Keratinocyte (primary cell): ENCODE results near the gene SPPL3. TPM values are rescaled to one million over a fixed set of nuclear protein-coding genes. Genes with fewer than 3 reads are reported as not detected.

Experiments used
- DNase-seq: peaks from one replicate; pipeline ENCODE4 v3.0.0-alpha.2; 2011; ENCODE audit warnings: low read depth, missing footprints, low spot score
- FAIRE-seq: peaks from 2 replicates; lab custom pipeline; 2011; peaks lifted over from hg19 to GRCh38; lab: Jason Lieb, UNC
- H2AFZ ChIP-seq: 2 replicates; pipeline ENCODE4 v1.6.0; 2012; ENCODE audit warnings: low read length, control low read depth, inconsistent platforms; ENCODE audit not compliant: control insufficient read depth
- H3K27ac ChIP-seq: 2 replicates; pipeline ENCODE4 v1.5.1; 2011; ENCODE audit warnings: low read length; ENCODE audit not compliant: control insufficient read depth, insufficient read depth
- H3K27me3 ChIP-seq: 3 replicates; pipeline ENCODE4 v1.6.0; 2011; ENCODE audit warnings: low read length; ENCODE audit not compliant: control insufficient read depth, insufficient read depth; ENCODE audit errors: extremely low read depth
- H3K36me3 ChIP-seq, 2 experiments: 2 replicates in 1 of 2; 3 replicates in 1 of 2; pipeline ENCODE4 v1.5.1; 2011; ENCODE audit warnings: low read length in 2 of 2, mild to moderate bottlenecking in 1 of 2; ENCODE audit not compliant: control insufficient read depth in 2 of 2, insufficient read depth in 2 of 2; ENCODE audit errors: extremely low read depth in 1 of 2
- H3K4me1 ChIP-seq: 3 replicates; pipeline ENCODE4 v1.5.1; 2011; ENCODE audit warnings: low read length; ENCODE audit not compliant: control insufficient read depth, insufficient read depth; ENCODE audit errors: extremely low read depth
- H3K4me2 ChIP-seq: 3 replicates; pipeline ENCODE4 v1.6.0; 2011; ENCODE audit warnings: low read depth, low read length; ENCODE audit not compliant: control insufficient read depth, insufficient read depth; ENCODE audit errors: extremely low read depth
- H3K4me3 ChIP-seq, 3 experiments: fragments of 200-600 bp in 1 of 3; sonication (generic) in 1 of 3; 2 replicates in 2 of 3; 3 replicates in 1 of 3; pipeline ENCODE4 v1.5.1; 2011 to 2016; ENCODE audit warnings: low read length in 3 of 3, mild to moderate bottlenecking in 3 of 3, control low read depth in 2 of 3, inconsistent platforms in 1 of 3, low read depth in 1 of 3, mixed read lengths in 1 of 3, mixed run types in 1 of 3, moderate library complexity in 1 of 3; ENCODE audit not compliant: control insufficient read depth in 2 of 3, insufficient read depth in 2 of 3; ENCODE audit errors: extremely low read depth in 1 of 3
- H3K79me2 ChIP-seq: 2 replicates; pipeline ENCODE4 v1.6.0; 2012; ENCODE audit warnings: low read length; ENCODE audit not compliant: control insufficient read depth, insufficient read depth
- H3K9ac ChIP-seq: 3 replicates; pipeline ENCODE4 v1.6.0; 2011; ENCODE audit warnings: low read length; ENCODE audit not compliant: control insufficient read depth, insufficient read depth; ENCODE audit errors: extremely low read depth
- H3K9me1 ChIP-seq: 3 replicates; pipeline ENCODE4 v1.6.0; 2011; ENCODE audit warnings: low read length; ENCODE audit not compliant: control insufficient read depth, insufficient read depth; ENCODE audit errors: extremely low read depth
- H3K9me3 ChIP-seq: 2 replicates; pipeline ENCODE4 v1.5.1; 2012; ENCODE audit warnings: low read depth, low read length; ENCODE audit not compliant: control insufficient read depth
- H4K20me1 ChIP-seq: 3 replicates; pipeline ENCODE4 v1.6.0; 2011; ENCODE audit warnings: low read length; ENCODE audit not compliant: control insufficient read depth, insufficient read depth; ENCODE audit errors: extremely low read depth
- EZH2 ChIP-seq: IDR thresholded peaks from one replicate; pipeline ENCODE4 v1.6.1; 2012; ENCODE audit warnings: inconsistent platforms, mild to moderate bottlenecking, low read length, moderate library complexity
- dilution Hi-C: fragments of 300-500 bp; cut with MboI; formaldehyde crosslinking; loops from one replicate; pipeline ENCODE4 v1.7.0; 2020; ENCODE audit warnings: low sequenced_read_pairs; ENCODE audit not compliant: extremely low pct_ligation_motif_present
- polyA plus RNA-seq, 5 experiments: library from polyadenylated mRNA; depleted of rRNA in 3 of 5; stranded (reverse) in 3 of 5; stranded (forward) in 1 of 5; unstranded in 1 of 5; fragments of >200 nt; gene quantifications; 1 replicate in 1 of 5; 2 replicates in 3 of 5; 3 replicates in 1 of 5; pipeline versions ENCODE4 v1.2.1 to v1.2.3, GENCODE V29; 2011 to 2012; ENCODE audit warnings: missing spikeins in 2 of 5, low read depth in 1 of 5, low replicate concordance in 1 of 5
- TF ChIP-seq, protein P1 (sequence below), 3 experiments: IDR thresholded peaks in 1 of 3; conservative IDR thresholded peaks in 1 of 3; optimal IDR thresholded peaks in 1 of 3; 2 replicates in 2 of 3; 3 replicates in 1 of 3; pipeline versions ENCODE3 to v1.5.1; 2011; ENCODE audit warnings: low read length in 3 of 3, mild to moderate bottlenecking in 3 of 3, moderate library complexity in 2 of 3, control low read depth in 1 of 3, inconsistent platforms in 1 of 3; ENCODE audit not compliant: insufficient read depth in 2 of 3; ENCODE audit errors: extremely low read depth in 1 of 3

The SPPL3 gene
- polyA plus RNA-seq, 1 donor (not counting 4 experiments of a cell fraction or from before 2014, with no cell fraction given), result 28.3 TPM

DNA sequence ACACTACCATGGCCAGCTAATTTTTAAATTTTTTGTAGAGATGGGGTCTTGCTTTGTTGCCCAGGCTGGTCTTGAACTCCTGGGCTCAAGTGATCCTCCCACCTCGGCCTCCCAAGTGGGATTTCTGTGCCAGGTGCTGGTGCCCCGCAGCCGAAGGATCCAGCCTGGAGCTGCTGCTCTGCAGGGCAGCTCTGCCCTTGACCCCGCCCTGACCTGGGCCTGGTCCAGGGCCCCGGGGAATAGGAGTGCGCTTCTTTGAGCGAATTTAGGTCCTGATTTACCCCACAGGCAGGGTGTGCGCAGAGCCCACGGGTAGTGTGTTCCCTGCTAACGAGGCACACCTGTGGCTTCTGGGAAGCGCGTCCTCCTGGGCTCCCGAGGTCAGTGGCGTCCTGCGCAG is 163.3 kb downstream of the SPPL3 start:
- H3K27me3 ChIP-seq, result no peaks in the 10 kb centered on the region
- dilution Hi-C loops, result no loop called here
- H3K9me1 ChIP-seq, result no peaks in the 10 kb centered on the region
- H4K20me1 ChIP-seq, result no peaks in the 10 kb centered on the region
- no peak overlapping the region for H3K9ac ChIP-seq
- no peak for FAIRE-seq
- H3K27ac ChIP-seq, result no peak overlapping the region
- TF ChIP-seq, protein P1, sequence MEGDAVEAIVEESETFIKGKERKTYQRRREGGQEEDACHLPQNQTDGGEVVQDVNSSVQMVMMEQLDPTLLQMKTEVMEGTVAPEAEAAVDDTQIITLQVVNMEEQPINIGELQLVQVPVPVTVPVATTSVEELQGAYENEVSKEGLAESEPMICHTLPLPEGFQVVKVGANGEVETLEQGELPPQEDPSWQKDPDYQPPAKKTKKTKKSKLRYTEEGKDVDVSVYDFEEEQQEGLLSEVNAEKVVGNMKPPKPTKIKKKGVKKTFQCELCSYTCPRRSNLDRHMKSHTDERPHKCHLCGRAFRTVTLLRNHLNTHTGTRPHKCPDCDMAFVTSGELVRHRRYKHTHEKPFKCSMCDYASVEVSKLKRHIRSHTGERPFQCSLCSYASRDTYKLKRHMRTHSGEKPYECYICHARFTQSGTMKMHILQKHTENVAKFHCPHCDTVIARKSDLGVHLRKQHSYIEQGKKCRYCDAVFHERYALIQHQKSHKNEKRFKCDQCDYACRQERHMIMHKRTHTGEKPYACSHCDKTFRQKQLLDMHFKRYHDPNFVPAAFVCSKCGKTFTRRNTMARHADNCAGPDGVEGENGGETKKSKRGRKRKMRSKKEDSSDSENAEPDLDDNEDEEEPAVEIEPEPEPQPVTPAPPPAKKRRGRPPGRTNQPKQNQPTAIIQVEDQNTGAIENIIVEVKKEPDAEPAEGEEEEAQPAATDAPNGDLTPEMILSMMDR (optimal IDR thresholded peaks at IDR 0.05 in 1 of 3, IDR thresholded peaks at IDR 0.05 in 1 of 3, conservative IDR thresholded peaks at IDR 0.05 in 1 of 3; ENCODE audit: extremely low read depth in 1 of 3, insufficient read depth in 2 of 3, low read length in 3 of 3), result no peak
- no peak for TF ChIP-seq EZH2
- no peak overlapping the region for H2AFZ ChIP-seq
- DNase-seq, result no peak
- H3K36me3 ChIP-seq, result no peaks in the 10 kb centered on the region
- H3K4me3 ChIP-seq, result no peak overlapping the region
- H3K79me2 ChIP-seq, result no peaks in the 10 kb centered on the region
- H3K9me3 ChIP-seq, result no peaks in the 10 kb centered on the region
- H3K4me2 ChIP-seq, result no peak overlapping the region
- H3K4me1 ChIP-seq, result no peaks in the 10 kb centered on the region

GRCh38 chr12:120739821-120740613 is 164.1 kb downstream of the SPPL3 start:
- H3K36me3 ChIP-seq, result no peaks in the 10 kb centered on the region
- no peak overlapping the region for H3K9ac ChIP-seq
- no peaks in the 10 kb centered on the region for H3K9me1 ChIP-seq
- no peaks in the 10 kb centered on the region for H3K4me1 ChIP-seq
- no peak overlapping the region for H3K4me3 ChIP-seq
- dilution Hi-C loops, result no loop called here
- H3K9me3 ChIP-seq, result no peaks in the 10 kb centered on the region
- DNase-seq, result no peak
- H3K27me3 ChIP-seq, result no peaks in the 10 kb centered on the region
- H3K4me2 ChIP-seq, result no peak overlapping the region
- no peak for TF ChIP-seq EZH2
- TF ChIP-seq, protein P1 (optimal IDR thresholded peaks at IDR 0.05 in 1 of 3, IDR thresholded peaks at IDR 0.05 in 1 of 3, conservative IDR thresholded peaks at IDR 0.05 in 1 of 3; ENCODE audit: extremely low read depth in 1 of 3, insufficient read depth in 2 of 3, low read length in 3 of 3), result no peak
- FAIRE-seq, result no peak
- no peaks in the 10 kb centered on the region for H4K20me1 ChIP-seq
- no peak overlapping the region for H2AFZ ChIP-seq
- H3K79me2 ChIP-seq, result no peaks in the 10 kb centered on the region
- H3K27ac ChIP-seq, result no peak overlapping the region
